ENCODE data around the gene TSKU.

TSKU gene

GRCh38 chr11:76783294-76783895, at the start of gene TSKU:
TSKU (plus strand) TSS chr11:76783356; CDS start chr11:76795617, 12,261 bp downstream.
- DNase-seq, result no peak

- DNase-seq, result peak in 1 of 2 donors; percentile 12
Observed at GRCh38 chr11:76733906-76734305, 49.2 kb upstream of the TSKU start.

- DNase-seq, result no peak
Observed at GRCh38 chr11:76734456-76735420, 48.4 kb upstream of the TSKU start.

GRCh38 chr11:76735841-76736240, 47.3 kb upstream of the TSKU start:
- no peak for DNase-seq

GRCh38 chr11:76736266-76736665, 46.9 kb upstream of the TSKU start:
- no peak for DNase-seq

- DNase-seq, result no peak
Observed at GRCh38 chr11:76736773-76737495, 46.2 kb upstream of the TSKU start.

- no peak for DNase-seq
Observed at GRCh38 chr11:76738618-76739240, 44.4 kb upstream of the TSKU start.

GRCh38 chr11:76739798-76740197, 43.4 kb upstream of the TSKU start:
- no peak for DNase-seq

- no peak for DNase-seq
Observed at GRCh38 chr11:76740772-76741171, 42.4 kb upstream of the TSKU start.

GRCh38 chr11:76742902-76743301, 40.3 kb upstream of the TSKU start:
- DNase-seq, result no peak

- DNase-seq, result no peak
Observed at GRCh38 chr11:76744186-76745043, 38.7 kb upstream of the TSKU start.

GRCh38 chr11:76745044-76745376, 38.1 kb upstream of the TSKU start:
- DNase-seq, result no peak

- DNase-seq, result no peak
Observed at GRCh38 chr11:76745561-76746207, 37.5 kb upstream of the TSKU start.

GRCh38 chr11:76747153-76747914, 35.8 kb upstream of the TSKU start:
- no peak for DNase-seq

- DNase-seq, result no peak
Observed at GRCh38 chr11:76747915-76748860, 35.0 kb upstream of the TSKU start.

GRCh38 chr11:76748948-76749347, 34.2 kb upstream of the TSKU start:
- no peak for DNase-seq

GRCh38 chr11:76750067-76750466, 33.1 kb upstream of the TSKU start:
- DNase-seq, result no peak

GRCh38 chr11:76750746-76751145, 32.4 kb upstream of the TSKU start:
- no peak for DNase-seq

- DNase-seq, result no peak
Observed at GRCh38 chr11:76752321-76753143, 30.6 kb upstream of the TSKU start.
